Measurements from ENCODE around the gene SLC39A10.
"Not testable (repeated sequence)": the region's sequence is repeated elsewhere in the genome, so short reads cannot be mapped to it uniquely, and the experiment has no call there.

SLC39A10 gene

DNA sequence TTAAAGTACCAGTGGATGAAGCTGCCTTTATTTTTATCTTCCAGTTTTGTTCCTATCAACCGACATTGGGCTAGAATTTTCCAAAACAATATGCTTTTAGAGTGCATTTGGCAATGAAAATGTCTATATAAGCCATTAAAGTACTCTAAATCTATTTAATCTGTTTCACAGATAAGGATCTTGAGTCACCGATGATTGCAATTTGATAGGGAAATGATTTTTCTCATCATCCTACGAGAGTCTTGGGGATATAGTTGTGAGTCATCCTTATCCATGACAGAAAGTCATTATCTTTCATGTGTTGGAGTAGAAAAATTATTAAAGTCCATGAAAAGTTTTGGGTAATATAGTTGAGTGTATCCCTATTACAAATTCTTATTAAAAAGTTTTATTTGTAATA, 26.1 kb downstream of the SLC39A10 start:
- FAIRE-seq (no peak), DNase-seq (ENCODE audit: insufficient read length, low spot score) (no peak)
- TF ChIP-seq TAF1 (IDR thresholded peaks at IDR 0.05; ENCODE audit: low read depth, low read length), result no peak
- no peak for TF ChIP-seq POU2F2 (IDR thresholded peaks at IDR 0.05; ENCODE audit: low read depth, low read length)
- TF ChIP-seq POLR2A (IDR thresholded peaks at IDR 0.05; ENCODE audit: low read depth, low read length), result no peak

GRCh38 chr2:195686564-195686963, 29.5 kb downstream of the SLC39A10 start:
- TF ChIP-seq PAX5 (IDR thresholded peaks at IDR 0.05; ENCODE audit: insufficient read depth, low read length, severe bottlenecking) (no peak), TAF1 (IDR thresholded peaks at IDR 0.05; ENCODE audit: low read depth, low read length) (no peak), POU2F2 (IDR thresholded peaks at IDR 0.05; ENCODE audit: low read depth, low read length) (no peak), POLR2AphosphoS5 (IDR thresholded peaks at IDR 0.05; ENCODE audit: low read depth, low read length) (no peak), POLR2A (IDR thresholded peaks at IDR 0.05; ENCODE audit: low read depth, low read length) (no peak), SPI1 (IDR thresholded peaks at IDR 0.05; ENCODE audit: low read depth, low read length) (no peak)
- DNase-seq (ENCODE audit: insufficient read length, low spot score) (no peak), FAIRE-seq (no peak)

GRCh38 chr2:195687320-195688086, 30.5 kb downstream of the SLC39A10 start:
- DNase-seq (ENCODE audit: insufficient read length, low spot score), result no peak
- no peak for TF ChIP-seq POLR2AphosphoS5 (IDR thresholded peaks at IDR 0.05; ENCODE audit: low read depth, low read length)
- TF ChIP-seq TAF1 (IDR thresholded peaks at IDR 0.05; ENCODE audit: low read depth, low read length), result no peak
- no peak for TF ChIP-seq POLR2A (IDR thresholded peaks at IDR 0.05; ENCODE audit: low read depth, low read length)
- TF ChIP-seq PAX5 (IDR thresholded peaks at IDR 0.05; ENCODE audit: insufficient read depth, low read length, severe bottlenecking), result no peak
- TF ChIP-seq POU2F2 (IDR thresholded peaks at IDR 0.05; ENCODE audit: low read depth, low read length), result no peak
- no peak for TF ChIP-seq SPI1 (IDR thresholded peaks at IDR 0.05; ENCODE audit: low read depth, low read length)
- FAIRE-seq, result no peak

DNA sequence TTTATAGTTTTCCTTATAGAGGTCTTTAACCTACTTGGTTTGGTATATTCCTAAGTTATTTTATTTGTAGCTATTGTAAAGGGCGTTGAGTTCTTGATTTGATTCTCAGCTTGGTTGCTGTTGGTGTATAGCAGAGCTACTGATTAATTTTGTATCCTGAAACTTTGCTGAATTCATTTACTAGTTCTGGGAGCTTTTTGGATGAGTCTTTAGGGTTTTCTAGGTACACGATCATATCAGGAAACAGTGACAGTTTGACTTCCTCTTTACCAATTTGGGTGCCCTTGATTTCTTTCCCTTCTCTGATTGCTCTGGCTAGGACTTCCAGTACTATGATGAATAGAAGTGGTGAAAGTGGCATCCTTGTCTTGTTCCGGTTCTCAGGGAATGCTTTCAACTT, 35.5 kb downstream of the SLC39A10 start:
- not testable (repeated sequence) for FAIRE-seq; DNase-seq (ENCODE audit: insufficient read length, low spot score)
- TF ChIP-seq SPI1 (IDR thresholded peaks at IDR 0.05; ENCODE audit: low read depth, low read length), result peak; percentile 56

GRCh38 chr2:195694553-195694952, 37.5 kb downstream of the SLC39A10 start:
- DNase-seq (ENCODE audit: insufficient read length, low spot score), result no peak
- TF ChIP-seq POU2F2 (IDR thresholded peaks at IDR 0.05; ENCODE audit: low read depth, low read length), result no peak
- no peak for TF ChIP-seq PAX5 (IDR thresholded peaks at IDR 0.05; ENCODE audit: insufficient read depth, low read length, severe bottlenecking)
- TF ChIP-seq SPI1 (IDR thresholded peaks at IDR 0.05; ENCODE audit: low read depth, low read length), result no peak
- TF ChIP-seq TAF1 (IDR thresholded peaks at IDR 0.05; ENCODE audit: low read depth, low read length), result no peak
- TF ChIP-seq POLR2A (IDR thresholded peaks at IDR 0.05; ENCODE audit: low read depth, low read length), result no peak
- no peak for TF ChIP-seq POLR2AphosphoS5 (IDR thresholded peaks at IDR 0.05; ENCODE audit: low read depth, low read length)
- no peak for FAIRE-seq

DNA sequence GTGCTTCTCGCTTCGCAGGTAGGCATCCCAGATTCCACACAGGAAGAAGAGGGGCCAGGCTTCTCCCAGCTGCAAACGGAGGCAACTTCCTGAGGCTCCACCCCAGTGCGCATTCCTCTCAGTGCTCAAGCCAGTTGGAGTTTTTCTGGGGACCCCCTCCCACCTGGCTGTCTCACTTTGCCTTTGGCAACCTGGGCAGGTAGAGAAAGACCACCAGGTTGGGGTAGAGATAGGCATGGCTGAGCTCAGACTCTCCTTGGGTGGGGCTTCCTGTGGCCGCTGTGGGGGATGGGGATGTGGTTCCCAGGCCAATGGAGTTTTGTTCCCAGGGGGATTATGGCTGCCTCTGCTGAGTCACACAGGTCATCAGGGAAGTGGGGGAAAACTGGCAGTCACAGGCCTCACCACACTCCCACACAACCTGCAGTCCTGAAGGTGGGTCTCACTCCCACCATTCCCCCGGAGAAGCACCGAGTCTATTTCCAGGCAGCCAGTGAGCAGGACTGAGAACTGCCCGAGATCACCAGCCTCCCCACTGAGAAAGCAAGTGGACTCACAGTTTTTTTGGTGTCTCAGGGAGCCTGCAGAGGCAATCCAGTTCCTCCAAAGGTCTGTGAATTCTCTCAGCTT, 38.1 kb downstream of the SLC39A10 start:
- no peak for TF ChIP-seq SPI1 (IDR thresholded peaks at IDR 0.05; ENCODE audit: low read depth, low read length)
- no peak for TF ChIP-seq POLR2AphosphoS5 (IDR thresholded peaks at IDR 0.05; ENCODE audit: low read depth, low read length)
- no peak for TF ChIP-seq TAF1 (IDR thresholded peaks at IDR 0.05; ENCODE audit: low read depth, low read length)
- TF ChIP-seq POLR2A (IDR thresholded peaks at IDR 0.05; ENCODE audit: low read depth, low read length), result no peak
- no peak for TF ChIP-seq PAX5 (IDR thresholded peaks at IDR 0.05; ENCODE audit: insufficient read depth, low read length, severe bottlenecking)
- TF ChIP-seq POU2F2 (IDR thresholded peaks at IDR 0.05; ENCODE audit: low read depth, low read length), result no peak
- DNase-seq (ENCODE audit: insufficient read length, low spot score) (no peak), FAIRE-seq (no peak)

DNA sequence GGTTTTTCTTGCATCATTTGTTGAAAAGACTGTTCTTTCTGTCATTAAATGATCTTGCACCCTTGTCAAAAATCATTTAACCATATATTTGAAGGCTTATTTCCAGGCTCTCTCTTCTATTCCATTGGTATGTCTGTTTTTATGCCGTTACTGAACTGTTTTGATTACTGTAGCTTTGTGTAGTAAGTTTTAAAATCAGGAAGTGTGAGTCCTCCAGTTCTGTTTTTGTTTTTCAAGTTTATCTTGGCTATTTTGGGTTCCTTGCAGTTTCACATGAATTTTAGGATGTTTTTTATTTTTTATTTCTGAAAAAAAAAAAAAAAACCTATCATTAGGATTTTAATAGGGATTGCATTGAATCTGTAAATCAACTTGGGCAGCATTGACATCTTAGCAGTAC, 39.0 kb downstream of the SLC39A10 start:
- DNase-seq (ENCODE audit: insufficient read length, low spot score) (no peak), FAIRE-seq (no peak)
- no peak for TF ChIP-seq POU2F2 (IDR thresholded peaks at IDR 0.05; ENCODE audit: low read depth, low read length)
- peak; percentile 50; the same call in 1 of the 2 replicates for TF ChIP-seq SPI1 (IDR thresholded peaks at IDR 0.05; ENCODE audit: low read depth, low read length)

DNA sequence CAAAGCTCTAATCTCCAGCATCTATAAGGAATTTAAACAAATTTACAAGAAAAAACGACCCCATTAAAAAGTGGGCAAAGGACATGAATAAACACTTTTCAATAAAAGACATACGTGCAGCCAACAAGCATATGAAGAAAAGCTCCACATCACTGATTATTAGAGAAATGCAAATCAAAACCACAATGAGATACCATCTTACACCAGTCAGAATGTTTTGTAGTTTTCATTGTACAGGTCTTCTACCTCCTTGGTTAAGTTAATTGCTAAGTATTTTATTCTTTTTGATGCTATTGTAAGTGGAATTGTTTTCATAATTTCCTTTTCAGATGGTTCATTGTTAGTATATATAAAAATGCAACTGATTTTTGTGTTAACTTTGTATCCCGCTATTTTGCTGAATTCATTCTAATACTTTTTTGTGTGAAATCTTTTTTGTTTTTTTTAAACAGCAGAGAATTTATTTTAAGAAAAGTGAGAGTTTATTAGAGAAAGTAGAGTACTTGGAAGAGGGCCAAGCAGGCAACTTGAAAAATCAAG, 40.7 kb downstream of the SLC39A10 start:
- DNase-seq (ENCODE audit: insufficient read length, low spot score), result no peak
- no peak for FAIRE-seq
- TF ChIP-seq SPI1 (IDR thresholded peaks at IDR 0.05; ENCODE audit: low read depth, low read length) (no peak), POU2F2 (IDR thresholded peaks at IDR 0.05; ENCODE audit: low read depth, low read length) (no peak), POLR2AphosphoS5 (IDR thresholded peaks at IDR 0.05; ENCODE audit: low read depth, low read length) (no peak), PAX5 (IDR thresholded peaks at IDR 0.05; ENCODE audit: insufficient read depth, low read length, severe bottlenecking) (no peak), TAF1 (IDR thresholded peaks at IDR 0.05; ENCODE audit: low read depth, low read length) (no peak), POLR2A (IDR thresholded peaks at IDR 0.05; ENCODE audit: low read depth, low read length) (no peak)

GRCh38 chr2:195700480-195700879, 43.5 kb downstream of the SLC39A10 start:
- TF ChIP-seq POLR2AphosphoS5 (IDR thresholded peaks at IDR 0.05; ENCODE audit: low read depth, low read length), result no peak
- TF ChIP-seq PAX5 (IDR thresholded peaks at IDR 0.05; ENCODE audit: insufficient read depth, low read length, severe bottlenecking), result no peak
- TF ChIP-seq POU2F2 (IDR thresholded peaks at IDR 0.05; ENCODE audit: low read depth, low read length), result no peak
- TF ChIP-seq TAF1 (IDR thresholded peaks at IDR 0.05; ENCODE audit: low read depth, low read length), result no peak
- no peak for TF ChIP-seq SPI1 (IDR thresholded peaks at IDR 0.05; ENCODE audit: low read depth, low read length)
- TF ChIP-seq POLR2A (IDR thresholded peaks at IDR 0.05; ENCODE audit: low read depth, low read length), result no peak
- no peak for DNase-seq (ENCODE audit: insufficient read length, low spot score)
- FAIRE-seq, result no peak
